SK-N-MC (cell line): ENCODE data around the gene TGDS.

Experiments
- EZH2 ChIP-seq: fragments of 200-600 bp; sonication (generic); IDR thresholded peaks from one replicate; pipeline ENCODE4 v1.6.1; 2017; ENCODE audit warnings: antibody characterized with exemption
- FOXP2 ChIP-seq: optimal IDR thresholded peaks from 2 replicates; pipeline ENCODE3; 2011; ENCODE audit warnings: mild to moderate bottlenecking, moderate library complexity; ENCODE audit not compliant: insufficient read depth; ENCODE audit errors: extremely low read length, control extremely low read depth
- POLR2AphosphoS5 ChIP-seq: IDR thresholded peaks from 2 replicates; pipeline ENCODE4 v1.6.1; 2012; ENCODE audit warnings: mild to moderate bottlenecking, low read depth, low read length, borderline replicate concordance

DNA sequence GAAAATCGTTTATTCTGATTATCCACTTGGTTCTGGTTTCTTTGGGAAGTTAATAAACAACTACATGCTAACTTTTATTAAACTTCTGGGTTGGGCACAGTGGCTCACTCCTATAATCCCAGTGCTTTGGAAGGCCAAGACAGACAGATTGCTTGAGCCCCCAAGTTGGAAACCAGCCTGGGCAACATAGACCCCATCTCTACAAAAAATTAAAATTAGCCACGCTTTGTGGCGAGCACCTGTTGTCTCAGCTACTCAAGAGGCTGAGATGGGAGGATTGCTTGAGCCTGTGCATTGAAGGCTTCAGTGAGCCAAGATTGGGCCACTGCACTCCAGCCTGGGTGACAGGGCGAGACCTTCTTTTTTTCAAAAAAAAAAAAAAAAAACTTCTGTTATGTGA is 27.4 kb upstream of the TGDS start:
- TF ChIP-seq EZH2 (no peak), POLR2AphosphoS5 (no peak), FOXP2 (no peak)
